Colon (tissue), 2 donors: ENCODE results near the gene RNF145.

Experiments used
- FAIRE-seq: peaks from 2 replicates; lab custom pipeline; 2012; peaks lifted over from hg19 to GRCh38; lab: Jason Lieb, UNC
- donor health status: control.
- donor health status: control.

RNF145 gene

DNA sequence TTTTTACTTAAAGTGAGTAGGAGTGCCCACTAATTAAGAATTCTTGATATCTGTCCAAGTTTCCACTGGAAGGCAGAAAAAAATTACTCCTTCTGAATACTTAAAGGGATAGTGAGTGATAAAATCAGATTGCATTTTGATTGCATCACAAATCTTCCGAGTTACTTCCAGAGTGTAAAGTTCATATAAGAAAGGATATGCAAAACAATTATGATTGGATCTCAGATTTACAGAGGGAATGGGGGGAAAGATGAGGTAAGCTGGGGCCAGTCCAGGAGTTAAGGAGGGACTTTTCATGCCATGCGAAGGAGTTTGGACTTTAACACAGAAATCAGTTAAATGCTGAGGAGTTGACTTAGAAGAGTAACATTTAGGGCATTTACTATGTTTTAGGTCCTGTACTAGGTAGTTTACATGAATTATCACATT, 9.3 kb upstream of the RNF145 start:
- FAIRE-seq, result no peak

DNA sequence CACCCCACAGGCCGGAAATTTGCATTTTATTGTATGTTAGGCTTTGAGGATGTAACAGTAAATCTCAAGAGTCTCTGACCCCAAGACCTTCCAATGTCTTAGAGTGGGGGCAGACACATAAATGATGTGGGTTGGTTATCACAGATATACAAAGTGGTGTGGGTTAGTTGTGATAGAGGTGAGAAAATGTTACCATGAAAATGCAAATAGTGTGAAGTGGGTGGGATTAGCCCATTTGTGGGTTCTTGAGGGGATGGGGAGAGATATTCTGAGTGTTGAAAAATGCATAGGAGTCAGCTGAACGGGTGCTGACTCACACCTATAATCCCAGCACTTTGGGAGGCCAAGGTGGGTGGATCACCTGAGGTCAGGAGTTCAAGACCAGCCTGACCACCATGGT, 7.9 kb upstream of the RNF145 start:
- FAIRE-seq, result no peak

DNA sequence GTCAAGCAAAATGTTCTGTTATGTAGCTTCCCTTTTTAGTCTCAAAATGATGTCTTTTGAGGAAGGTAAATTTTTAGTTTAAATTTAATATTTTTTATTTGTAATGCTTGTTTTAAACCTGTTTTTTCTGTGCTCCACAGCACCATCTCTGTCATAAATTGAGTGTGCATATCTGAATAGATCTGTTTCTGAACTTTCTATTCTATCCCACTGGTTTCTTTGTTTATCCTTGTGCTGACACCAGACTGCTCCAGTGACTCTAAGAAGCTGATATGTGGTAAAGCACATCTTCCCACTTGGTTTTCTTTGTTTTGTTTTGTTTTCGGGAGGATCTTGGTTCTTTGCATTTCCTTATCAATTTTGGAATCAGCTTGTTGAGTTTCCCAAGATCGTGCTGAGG, 7.1 kb upstream of the RNF145 start:
- no peak for FAIRE-seq

DNA sequence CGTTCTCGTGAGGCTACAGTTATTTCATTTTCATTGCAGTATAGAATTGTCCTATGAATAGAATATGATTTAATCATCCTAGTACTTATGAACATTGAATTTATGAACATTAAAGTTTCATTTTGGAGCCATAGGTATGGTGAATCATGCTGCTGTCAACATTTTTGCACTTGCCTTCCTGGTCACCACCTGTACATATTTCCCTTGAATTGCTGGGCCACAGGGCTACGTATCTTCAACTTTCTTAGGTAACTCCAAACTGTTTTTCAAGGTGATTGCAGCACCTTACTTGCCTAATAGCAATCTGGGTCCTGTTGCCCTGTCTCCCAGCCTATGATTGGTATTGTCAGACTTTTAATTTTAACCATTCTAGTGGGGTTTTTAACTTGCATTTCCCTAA, 6.5 kb upstream of the RNF145 start:
- no peak for FAIRE-seq

DNA sequence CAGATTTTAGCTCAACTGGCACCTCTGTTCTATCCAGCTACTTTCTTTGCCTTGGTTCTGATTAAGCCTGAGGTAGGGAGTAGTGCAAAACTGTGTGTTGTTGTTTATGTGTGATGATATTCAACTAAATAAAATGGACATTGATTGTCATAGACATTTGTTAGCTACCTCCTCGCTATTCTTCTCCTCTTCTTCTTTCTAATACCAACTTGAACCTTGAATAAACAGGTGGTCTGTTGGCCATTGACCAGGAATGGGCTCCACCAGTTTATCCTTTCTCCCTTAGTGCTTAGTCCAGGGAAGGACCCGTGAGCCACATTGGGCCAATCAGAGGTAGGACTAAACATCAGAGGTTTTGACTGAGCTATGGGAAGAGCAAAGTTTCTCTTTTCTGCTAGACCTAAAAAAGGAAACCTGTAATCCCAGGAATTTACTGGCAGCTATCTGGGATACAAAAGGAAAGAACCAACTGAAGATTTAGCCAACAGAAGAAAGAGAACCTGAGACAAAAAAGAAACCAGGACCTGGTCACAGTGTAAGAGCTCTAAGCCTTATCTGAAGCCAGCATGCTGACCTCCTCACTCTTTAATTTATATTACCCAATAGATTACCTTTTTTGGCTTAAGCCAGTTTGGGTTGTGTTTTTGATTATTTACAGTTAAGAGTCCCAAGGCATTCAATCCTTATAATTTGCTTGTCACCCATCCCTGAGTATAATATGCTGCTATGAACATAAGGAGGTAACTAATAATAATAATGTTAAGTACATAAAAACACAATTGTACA, 5.3 kb upstream of the RNF145 start:
- no peak for FAIRE-seq

DNA sequence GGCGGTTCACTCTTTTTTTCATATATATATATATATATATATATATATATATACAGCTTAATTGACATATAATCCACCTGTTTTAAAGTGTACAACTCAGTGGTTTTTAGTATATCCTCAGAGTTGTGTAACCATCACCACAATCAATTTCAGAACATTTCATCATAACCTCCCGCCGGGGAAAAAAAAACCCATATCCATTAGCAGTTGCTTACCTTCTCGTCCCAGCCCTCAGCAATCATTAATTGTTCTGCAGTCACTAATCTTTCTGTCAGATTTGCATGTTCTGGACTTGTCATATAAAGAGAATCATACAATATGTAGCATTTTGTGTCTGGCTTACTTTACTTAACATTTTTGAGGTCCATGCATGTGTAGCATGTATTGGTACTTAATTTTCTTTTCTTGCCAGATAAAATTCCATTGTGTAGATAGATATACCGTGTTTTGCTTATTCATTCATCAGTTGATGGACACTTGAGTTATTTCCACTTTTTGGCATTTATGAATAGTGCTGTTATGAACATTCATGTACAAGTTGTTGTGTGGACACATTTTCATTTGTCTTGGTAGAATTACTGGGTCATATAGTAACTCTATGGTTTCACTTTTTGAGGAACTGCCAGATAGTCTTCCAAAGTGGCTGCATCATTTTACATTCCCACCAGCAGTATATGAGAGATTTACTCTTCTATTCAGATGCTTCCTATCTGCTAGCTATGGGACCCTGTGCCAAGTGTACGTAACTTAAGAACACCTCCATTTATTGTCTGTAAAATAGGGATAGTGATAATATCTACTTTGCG, 3.5 kb upstream of the RNF145 start:
- no peak for FAIRE-seq

DNA sequence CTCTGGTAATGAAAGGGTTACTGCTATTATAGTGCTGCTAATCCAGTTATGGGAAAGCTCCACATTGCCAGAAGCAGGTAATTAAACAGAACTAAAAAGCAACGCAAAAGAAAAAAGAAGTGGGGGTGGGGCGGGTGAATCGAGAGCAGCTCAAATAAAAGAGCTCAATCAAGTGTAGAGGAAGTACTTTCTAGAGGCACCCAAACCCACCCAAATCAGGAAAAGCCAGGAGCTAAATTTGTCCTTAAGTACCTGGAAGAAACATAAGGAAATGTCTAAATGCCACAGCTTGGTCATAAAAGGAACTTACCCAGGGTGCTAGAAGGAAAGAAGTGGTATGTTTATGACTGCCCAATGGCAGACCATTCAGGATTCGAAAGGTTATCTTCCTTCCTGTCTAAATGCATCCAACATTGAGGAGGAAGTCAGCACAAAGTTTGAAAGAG, 2.4 kb upstream of the RNF145 start:
- FAIRE-seq, result no peak

DNA sequence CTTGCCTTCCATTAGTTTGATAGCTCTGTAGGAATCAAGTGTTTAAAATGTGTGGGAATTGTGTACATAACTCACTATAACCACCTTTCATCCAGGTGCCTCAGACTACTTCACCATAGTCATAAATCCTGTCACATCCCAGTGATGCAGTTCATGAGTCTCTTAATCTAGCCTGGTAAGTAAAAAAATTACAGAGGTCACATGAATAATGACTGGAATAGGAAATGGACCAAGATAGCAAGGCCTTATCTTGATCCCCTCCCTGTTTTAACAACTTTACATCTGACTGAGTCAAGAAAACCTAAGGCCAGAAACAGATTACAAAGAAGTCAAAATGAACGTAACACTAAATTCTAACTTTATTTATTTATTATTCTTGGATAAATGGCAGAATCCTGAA, 1.5 kb upstream of the RNF145 start:
- FAIRE-seq, result no peak

DNA sequence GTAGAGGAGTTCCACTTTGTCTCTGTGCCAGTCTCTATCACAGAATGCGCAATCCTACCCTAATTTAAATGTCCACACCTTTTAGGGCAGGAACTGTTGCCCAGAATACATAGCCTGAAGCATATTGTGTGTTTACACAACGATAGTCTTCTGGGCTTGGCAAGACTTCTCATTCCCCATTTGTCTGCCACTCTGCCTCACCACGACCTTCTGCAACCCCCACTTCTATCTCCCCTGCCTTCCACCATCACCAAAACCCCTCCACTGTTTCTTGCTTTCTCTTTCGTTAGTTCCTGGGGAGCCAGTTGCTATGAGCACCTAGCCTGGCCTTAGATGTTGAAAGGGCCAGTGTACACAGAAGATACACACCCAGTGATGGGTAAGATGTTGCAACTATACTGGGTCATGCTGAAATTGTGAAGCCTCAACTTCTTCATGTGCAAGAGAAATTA, 883 bp upstream of the RNF145 start:
- no peak for FAIRE-seq

DNA sequence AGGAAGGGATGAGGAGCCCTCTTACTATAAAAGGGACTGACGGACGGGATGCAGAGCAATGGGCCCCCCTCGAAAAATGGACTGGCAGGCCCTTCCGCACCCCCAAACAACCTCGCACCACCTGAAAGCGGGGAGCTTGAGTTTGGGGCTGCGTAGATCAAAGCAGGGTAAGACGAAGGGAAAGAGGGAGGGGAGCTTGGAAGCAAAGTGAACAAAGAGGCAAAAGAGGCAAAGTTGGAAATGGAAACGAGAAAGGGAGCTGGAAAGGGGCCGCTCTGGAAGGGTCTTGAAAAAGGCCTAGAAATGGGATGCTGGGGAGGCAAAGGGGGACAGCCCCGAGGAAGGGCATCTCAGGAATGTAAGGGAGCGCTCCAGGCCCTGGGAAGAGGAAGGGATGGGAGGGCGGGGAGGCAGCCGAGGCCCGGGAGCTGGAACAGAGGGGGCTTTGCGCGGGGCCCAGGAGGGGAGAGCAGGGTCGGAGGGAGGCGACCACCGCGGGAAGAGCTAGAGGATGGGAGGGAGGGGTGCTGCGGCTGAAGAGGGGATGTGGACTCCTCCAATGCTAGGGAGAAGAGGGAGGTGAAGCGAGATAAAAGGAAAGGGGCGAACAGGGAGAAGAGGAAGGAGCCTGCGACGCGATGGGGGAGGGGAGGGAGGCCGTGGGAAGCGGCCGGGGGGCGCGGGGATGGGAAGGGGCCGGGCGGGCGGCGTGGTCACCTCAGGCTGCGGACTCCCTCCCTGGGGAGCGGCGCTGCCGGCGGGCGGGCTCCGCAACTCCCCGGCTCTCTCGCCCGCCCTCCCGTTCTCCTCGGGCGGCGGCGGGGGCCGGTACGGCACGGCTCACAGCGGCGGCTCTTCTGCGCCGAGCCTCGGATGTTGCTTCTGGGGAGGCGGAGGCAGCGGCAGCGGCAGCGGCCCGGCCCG, 577 bp downstream of the RNF145 start:
- FAIRE-seq, result no peak

DNA sequence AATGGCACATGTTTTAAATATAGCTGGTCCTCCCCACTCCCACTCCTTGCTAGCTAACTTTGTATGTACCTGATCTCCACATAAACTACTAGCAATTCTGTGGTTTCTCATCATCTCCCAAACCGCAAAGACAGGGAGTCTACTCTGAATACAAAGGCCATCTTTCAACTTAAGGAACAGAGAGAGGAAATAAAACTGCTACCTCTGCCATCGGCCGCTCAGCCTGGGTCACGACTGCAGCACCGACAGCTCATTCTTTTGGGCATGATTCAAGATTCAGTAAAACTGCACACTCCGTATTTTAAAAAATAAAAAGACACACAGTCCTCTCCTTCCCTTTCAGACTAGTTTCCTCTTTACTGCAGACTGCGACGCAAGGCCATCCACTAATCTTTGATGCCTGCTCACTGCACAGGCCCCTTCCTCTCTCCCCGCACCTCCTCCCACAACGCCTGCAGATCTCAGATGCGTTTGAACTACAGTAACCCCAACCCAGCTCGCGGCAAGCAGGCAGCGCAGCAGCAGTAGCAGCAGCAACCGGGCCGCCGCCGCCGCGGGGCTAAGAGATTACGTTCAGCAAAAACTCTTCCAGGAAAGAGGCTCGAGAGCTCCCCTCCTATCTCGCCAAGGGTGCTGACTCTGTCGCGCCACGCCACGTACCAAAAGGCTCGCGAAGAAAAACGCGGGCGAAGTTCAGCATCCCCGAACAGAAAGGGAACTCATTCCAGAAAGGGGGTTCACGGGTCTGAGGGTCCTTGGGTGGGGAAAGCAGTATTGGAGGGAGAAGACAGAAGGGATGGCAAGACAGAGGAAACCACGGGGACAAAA, 1.5 kb downstream of the RNF145 start:
- no peak for FAIRE-seq

DNA sequence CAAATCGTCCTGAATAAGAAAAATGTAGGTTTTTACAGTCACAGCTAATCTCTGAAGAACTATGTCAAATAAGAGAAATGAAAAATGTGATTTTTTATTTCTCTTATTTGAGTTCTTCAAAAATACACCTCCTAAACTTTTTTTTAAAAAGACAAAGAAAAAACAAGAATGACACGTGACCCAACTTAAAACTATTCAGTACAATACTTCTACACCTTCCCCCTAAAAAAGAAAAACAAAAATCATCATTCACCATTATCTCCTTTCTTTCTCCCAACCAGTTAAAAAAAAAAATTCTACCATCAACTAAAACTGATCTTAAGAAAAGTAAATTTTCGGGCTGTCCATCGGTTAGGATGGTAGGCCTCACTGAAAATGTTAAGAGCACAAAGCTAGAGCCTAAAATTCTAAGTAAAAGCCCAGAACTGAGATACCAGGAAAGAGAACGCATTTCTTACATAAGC, 2.1 kb downstream of the RNF145 start:
- FAIRE-seq, result no peak

DNA sequence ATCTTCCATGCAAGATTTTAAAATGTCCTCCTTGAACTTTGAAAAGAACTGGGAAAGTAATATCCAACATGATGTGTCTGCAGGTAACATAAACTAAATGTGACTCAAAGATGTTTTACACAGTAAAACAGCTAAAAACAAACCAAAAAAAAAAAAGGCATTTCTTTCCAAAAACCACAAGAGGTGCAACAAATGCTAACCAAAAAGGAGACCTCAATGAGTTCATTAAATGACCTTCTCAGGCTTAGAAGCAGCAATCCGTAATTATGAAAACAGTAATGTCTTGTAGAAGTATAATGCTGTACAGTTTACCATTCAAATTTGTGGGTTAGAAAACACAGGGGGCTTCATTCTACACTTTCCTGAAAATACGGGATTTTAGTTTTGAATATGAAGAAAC, 2.5 kb downstream of the RNF145 start:
- no peak for FAIRE-seq

DNA sequence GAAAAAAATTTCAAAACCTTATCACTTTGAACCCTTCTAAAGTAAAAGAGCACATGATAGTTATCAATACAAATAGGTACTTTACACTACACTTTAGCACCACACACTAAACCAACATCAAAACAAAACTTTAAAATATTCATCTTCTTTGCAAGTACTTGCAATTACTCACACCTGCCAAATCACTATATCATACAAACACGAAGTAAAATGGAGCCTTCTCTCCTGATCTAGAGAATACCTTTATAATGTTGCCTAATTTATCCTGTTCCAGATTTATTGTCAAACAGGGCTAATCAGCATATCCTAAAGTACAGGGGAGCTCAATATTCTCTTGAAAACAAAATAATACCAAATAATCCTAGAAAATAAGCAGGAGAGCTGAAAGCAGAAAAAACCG, 3.0 kb downstream of the RNF145 start:
- no peak for FAIRE-seq

DNA sequence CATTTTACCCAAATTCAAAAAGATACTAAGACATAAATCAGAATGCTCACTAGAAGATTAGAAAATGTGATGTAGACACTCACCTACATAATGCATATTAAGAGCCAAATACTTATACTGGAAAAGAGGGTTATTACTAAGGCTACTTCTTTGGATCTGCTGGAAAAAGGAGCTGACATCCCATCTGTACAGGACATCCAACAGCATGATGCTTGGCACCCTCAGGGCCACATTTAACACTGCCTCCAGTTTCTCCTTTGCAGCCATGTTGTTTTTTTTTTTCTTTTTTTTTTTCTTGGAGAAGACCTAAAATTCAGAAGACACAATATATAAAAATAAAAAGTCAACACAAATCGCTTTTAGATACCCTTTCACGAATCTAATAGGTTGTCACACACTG, 6.0 kb downstream of the RNF145 start:
- no peak for FAIRE-seq

DNA sequence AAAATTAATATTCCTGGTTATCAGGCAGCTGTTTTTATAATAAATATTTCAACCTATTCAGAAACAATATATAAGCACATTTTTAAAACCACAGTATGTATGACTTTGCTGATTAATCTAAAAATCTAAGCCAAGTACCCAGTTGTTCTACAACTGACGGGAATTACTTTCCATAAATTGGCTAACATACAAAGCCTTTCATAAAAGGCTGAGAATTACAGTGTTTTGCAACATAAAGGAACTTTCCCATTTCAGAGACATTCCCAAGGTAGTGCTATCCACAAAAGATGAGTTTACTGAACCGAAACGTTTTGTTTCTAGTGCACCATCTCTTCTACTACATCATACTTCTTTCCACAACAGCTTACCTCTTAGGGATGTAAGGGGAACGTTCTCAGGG, 7.2 kb downstream of the RNF145 start:
- no peak for FAIRE-seq

DNA sequence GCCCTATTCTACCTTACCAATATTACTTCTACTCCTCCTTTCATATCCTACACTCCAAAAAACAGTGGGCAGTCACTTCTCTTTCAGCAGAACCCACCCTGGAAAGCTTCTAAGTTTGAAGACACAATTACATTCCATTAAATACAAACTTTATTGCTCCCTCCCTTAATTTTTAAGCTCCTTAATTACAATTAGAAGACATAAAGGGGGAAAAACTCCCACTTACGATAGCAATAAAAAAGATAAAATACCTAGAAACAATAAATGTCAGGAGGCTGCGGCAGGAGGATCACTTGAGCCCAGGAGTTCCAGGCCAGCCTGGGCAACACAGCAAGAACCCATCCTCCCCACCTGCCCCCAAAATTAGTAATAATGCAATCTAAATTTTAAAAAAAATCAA, 9.6 kb downstream of the RNF145 start:
- no peak for FAIRE-seq

DNA sequence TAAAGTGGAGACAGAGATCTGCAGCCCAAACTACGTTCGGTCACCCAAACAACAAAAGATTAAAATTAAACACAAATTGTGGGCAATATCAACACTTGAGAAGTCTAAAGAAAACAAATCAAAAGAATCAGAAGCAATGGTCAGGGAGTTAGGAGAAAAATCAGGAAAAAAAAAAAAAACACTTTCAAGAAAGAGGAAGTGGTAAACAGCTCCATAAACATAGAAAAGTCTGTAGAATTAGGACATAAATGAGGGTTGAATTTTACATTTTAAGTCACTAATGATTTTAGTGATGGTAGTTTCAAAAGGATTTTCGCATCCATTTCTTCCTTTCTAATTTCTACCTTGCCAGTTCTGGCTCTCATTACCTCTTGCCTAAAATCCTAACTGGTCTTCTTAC, 10.1 kb downstream of the RNF145 start:
- no peak for FAIRE-seq

DNA sequence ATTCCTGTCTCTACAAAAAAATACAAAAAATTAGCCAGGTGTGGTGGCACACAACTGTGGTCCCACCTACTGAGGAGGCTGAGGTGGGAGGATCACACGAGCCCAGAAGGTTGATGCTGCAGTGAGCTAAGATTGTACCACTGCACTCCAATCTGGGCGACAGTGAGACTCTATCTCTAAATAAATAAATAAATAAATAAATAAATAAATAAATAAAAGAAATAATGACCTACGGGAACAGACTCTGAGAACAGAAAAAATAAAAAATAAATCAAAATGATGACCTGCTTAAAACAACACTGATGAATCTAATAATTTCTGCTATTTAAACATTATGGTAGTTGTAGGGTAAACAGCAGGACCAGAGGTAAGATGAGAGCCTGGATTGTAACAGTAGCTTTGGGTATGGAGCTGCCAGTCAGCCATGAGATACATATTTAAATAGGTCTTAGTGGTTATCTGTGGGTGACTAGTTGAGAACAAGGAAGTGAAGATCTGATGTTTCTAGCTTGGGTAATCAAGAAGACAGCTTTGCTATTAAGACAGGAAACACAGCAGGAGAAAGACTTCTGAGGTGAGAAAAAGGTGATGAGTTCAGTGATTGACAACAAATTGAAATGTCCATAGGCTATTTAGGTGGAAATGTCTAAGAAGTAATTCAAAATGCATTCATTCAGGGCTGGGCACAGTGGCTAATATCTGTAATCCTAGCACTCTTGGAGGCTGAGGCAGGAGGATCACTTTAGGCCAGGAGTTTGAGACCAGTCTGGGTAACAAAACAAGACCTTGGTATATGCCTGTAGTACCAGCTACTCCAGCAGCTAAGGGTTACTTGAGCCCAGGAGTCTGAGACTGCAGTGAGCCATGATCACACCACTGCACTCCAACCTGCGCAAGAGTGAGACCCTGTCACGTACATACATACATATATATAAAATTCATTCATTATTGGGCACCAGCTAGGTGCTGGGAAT, 11.0 kb downstream of the RNF145 start:
- FAIRE-seq, result no peak

DNA sequence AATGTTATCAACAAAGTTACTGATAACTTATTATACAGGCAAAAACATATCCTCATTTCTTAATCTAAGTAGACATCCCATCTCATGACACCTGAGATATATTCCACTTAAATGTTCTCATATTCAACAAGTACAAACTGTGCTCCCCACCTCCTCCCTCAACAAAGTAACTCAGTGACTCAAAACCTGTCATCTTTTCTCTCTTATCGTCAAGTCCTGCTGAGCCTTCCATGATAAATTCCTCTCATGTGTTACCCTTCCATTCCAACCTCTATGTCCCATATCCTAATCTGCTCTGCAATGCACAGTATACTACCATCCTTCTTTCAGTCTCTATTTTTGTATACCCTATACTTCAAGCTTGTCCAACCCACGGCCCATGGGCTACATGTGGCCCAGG, 13.6 kb downstream of the RNF145 start:
- no peak for FAIRE-seq
